ENCODE results near the gene SLC28A1.

DNA sequence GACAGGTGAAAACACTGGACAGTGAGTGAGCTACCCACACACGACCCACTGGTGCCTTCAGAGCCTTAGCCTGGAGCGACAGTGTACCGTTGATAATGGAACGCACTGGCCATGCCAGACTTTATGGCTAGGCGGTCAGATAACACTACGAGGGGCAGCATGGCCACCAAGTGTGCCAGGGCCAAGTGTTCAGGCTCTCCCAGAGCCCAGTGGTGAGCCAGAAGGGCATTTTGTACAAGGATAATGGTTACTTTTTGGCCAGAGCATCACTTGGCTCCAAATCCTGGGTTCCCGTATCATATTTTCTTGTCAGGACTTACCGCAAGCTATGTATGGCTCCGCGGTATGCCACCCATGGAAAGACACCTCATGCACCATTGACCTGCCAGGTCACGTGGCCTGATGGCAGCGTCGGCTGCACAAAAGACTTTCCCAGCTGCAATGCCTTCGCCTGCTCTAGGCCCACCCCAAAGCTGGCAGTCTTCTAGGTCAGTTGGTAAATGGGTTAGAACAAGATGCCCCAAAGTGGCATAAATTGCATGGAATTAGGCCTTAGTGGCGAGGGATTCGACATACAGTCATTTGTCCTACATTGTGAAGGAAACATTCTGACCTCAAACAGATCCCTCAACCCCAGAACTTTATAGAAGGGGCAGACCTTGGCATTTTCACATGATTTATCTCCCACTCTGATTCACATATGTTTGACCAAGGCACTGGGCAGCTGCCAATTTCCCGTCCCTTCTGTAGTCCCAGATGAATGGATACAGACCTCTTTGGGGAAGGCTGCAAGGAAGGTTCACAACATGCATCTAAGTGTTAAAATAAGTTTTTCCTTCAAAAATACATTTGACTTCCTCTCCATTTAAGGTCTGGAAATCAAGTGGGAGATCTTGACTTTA lies 12.2 kb upstream of the SLC28A1 start:
- TF ChIP-seq, protein P1, sequence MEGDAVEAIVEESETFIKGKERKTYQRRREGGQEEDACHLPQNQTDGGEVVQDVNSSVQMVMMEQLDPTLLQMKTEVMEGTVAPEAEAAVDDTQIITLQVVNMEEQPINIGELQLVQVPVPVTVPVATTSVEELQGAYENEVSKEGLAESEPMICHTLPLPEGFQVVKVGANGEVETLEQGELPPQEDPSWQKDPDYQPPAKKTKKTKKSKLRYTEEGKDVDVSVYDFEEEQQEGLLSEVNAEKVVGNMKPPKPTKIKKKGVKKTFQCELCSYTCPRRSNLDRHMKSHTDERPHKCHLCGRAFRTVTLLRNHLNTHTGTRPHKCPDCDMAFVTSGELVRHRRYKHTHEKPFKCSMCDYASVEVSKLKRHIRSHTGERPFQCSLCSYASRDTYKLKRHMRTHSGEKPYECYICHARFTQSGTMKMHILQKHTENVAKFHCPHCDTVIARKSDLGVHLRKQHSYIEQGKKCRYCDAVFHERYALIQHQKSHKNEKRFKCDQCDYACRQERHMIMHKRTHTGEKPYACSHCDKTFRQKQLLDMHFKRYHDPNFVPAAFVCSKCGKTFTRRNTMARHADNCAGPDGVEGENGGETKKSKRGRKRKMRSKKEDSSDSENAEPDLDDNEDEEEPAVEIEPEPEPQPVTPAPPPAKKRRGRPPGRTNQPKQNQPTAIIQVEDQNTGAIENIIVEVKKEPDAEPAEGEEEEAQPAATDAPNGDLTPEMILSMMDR (conservative IDR thresholded peaks at IDR 0.05; ENCODE audit: low read length), result no peak
- no peak for TF ChIP-seq EZH2phosphoT487 (IDR thresholded peaks at IDR 0.05; ENCODE audit: borderline replicate concordance, low read depth, low read length)

Data from OCI-LY7 (cell line).